ENCODE data around the gene EPAS1. TPM values are rescaled to one million over a fixed set of nuclear protein-coding genes. Genes with fewer than 3 reads are reported as not detected.
A peak's percentile ranks its signal among the peaks of the same experiment; 100 is the strongest.

Gene EPAS1
- total and polyA plus RNA-seq, 2 of the 13 experiments (the other 11 are each of a cell fraction or from before 2014, with no cell fraction given), result 47.1 to 182 TPM

DNA sequence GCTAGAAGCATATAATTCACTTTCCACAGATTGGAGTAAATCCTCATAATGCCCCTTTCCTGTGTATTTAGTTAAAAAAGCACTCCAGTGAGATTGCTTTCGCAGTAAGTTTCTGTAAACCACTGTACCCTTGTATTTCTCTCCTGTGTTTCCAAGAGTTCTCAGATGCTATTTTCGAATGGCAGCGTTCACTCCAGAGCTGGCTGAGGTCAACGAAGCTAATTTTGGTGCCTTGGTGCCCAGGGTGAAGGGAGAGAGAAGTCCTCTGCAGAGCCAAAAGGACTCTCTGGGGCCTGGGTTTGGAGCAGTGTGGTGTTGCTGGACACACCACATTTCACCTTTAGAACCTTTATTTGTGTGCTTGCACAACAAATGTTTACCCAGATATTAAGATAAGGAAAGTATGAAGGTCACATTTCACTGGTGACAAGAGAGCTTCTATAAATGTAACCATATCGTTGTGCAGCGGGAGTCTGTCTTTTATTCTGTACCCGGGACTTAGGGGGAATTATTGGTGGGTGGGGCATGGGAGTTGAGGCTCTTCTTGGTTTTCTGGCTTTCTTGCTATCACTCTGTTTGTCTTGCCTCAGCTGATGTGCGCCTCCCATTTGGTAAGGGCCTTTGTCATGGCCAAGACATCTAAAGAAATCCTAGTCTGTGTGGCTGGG, 9.9 kb downstream of the EPAS1 start (continued):
- TF ChIP-seq, protein P1, sequence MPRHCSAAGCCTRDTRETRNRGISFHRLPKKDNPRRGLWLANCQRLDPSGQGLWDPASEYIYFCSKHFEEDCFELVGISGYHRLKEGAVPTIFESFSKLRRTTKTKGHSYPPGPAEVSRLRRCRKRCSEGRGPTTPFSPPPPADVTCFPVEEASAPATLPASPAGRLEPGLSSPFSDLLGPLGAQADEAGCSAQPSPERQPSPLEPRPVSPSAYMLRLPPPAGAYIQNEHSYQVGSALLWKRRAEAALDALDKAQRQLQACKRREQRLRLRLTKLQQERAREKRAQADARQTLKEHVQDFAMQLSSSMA (CRISPR knock-in tag; IDR thresholded peaks at IDR 0.05), result no peak
- TF ChIP-seq ZNF232 (CRISPR knock-in tag; IDR thresholded peaks at IDR 0.05; ENCODE audit: borderline replicate concordance) (peak; percentile 66; the same call in 1 of the 2 replicates), RNF2 (conservative IDR thresholded peaks at IDR 0.05; ENCODE audit: low read depth) (no peak), SP5 (CRISPR knock-in tag; IDR thresholded peaks at IDR 0.05; ENCODE audit: borderline replicate concordance, low read depth) (peak; percentile 62; the same call in 1 of the 2 replicates), MXD4 (CRISPR knock-in tag; IDR thresholded peaks at IDR 0.05) (peak; percentile 65; the same call in 1 of the 2 replicates), ZSCAN25 (CRISPR knock-in tag; IDR thresholded peaks at IDR 0.05) (no peak), TP53 (CRISPR knock-in tag; conservative IDR thresholded peaks at IDR 0.05) (0 out of 2 replicates have a peak, but pooled peaks have one; percentile 22), MTA3 (CRISPR knock-in tag; IDR thresholded peaks at IDR 0.05) (no peak), ZNF264 (CRISPR knock-in tag; IDR thresholded peaks at IDR 0.05) (0 out of 2 replicates have a peak, but pooled peaks have one; percentile 16), HNRNPH1 (optimal IDR thresholded peaks at IDR 0.05; ENCODE audit: low read depth, low read length) (peak; percentile 37), ZBTB38 (CRISPR knock-in tag; IDR thresholded peaks at IDR 0.05) (no peak), CBX2 (IDR thresholded peaks at IDR 0.05; ENCODE audit: low read depth, low read length) (no peak), CBX2 (CRISPR knock-in tag; IDR thresholded peaks at IDR 0.05; ENCODE audit: low read depth) (no peak), JUND (CRISPR knock-in tag; IDR thresholded peaks at IDR 0.05) (0 out of 2 replicates have a peak, but pooled peaks have one; percentile 50), SATB2 (CRISPR knock-in tag; IDR thresholded peaks at IDR 0.05) (no peak), ZNF317 (CRISPR knock-in tag; IDR thresholded peaks at IDR 0.05) (0 out of 2 replicates have a peak, but pooled peaks have one; percentile 12), NFYB (CRISPR knock-in tag; IDR thresholded peaks at IDR 0.05) (no peak)
- TF ChIP-seq, protein P2, sequence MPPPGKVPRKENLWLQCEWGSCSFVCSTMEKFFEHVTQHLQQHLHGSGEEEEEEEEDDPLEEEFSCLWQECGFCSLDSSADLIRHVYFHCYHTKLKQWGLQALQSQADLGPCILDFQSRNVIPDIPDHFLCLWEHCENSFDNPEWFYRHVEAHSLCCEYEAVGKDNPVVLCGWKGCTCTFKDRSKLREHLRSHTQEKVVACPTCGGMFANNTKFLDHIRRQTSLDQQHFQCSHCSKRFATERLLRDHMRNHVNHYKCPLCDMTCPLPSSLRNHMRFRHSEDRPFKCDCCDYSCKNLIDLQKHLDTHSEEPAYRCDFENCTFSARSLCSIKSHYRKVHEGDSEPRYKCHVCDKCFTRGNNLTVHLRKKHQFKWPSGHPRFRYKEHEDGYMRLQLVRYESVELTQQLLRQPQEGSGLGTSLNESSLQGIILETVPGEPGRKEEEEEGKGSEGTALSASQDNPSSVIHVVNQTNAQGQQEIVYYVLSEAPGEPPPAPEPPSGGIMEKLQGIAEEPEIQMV (CRISPR knock-in tag; IDR thresholded peaks at IDR 0.05; ENCODE audit: low read depth), result no peak
- TF ChIP-seq, protein P3, sequence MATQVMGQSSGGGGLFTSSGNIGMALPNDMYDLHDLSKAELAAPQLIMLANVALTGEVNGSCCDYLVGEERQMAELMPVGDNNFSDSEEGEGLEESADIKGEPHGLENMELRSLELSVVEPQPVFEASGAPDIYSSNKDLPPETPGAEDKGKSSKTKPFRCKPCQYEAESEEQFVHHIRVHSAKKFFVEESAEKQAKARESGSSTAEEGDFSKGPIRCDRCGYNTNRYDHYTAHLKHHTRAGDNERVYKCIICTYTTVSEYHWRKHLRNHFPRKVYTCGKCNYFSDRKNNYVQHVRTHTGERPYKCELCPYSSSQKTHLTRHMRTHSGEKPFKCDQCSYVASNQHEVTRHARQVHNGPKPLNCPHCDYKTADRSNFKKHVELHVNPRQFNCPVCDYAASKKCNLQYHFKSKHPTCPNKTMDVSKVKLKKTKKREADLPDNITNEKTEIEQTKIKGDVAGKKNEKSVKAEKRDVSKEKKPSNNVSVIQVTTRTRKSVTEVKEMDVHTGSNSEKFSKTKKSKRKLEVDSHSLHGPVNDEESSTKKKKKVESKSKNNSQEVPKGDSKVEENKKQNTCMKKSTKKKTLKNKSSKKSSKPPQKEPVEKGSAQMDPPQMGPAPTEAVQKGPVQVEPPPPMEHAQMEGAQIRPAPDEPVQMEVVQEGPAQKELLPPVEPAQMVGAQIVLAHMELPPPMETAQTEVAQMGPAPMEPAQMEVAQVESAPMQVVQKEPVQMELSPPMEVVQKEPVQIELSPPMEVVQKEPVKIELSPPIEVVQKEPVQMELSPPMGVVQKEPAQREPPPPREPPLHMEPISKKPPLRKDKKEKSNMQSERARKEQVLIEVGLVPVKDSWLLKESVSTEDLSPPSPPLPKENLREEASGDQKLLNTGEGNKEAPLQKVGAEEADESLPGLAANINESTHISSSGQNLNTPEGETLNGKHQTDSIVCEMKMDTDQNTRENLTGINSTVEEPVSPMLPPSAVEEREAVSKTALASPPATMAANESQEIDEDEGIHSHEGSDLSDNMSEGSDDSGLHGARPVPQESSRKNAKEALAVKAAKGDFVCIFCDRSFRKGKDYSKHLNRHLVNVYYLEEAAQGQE (IDR thresholded peaks at IDR 0.05; ENCODE audit: borderline replicate concordance in 1 of 2, low read depth in 1 of 2, low read length in 2 of 2), result peak in 1 of 2 experiments; percentile 73; a peak in 2 of 4 replicates
- TF ChIP-seq, protein P4, sequence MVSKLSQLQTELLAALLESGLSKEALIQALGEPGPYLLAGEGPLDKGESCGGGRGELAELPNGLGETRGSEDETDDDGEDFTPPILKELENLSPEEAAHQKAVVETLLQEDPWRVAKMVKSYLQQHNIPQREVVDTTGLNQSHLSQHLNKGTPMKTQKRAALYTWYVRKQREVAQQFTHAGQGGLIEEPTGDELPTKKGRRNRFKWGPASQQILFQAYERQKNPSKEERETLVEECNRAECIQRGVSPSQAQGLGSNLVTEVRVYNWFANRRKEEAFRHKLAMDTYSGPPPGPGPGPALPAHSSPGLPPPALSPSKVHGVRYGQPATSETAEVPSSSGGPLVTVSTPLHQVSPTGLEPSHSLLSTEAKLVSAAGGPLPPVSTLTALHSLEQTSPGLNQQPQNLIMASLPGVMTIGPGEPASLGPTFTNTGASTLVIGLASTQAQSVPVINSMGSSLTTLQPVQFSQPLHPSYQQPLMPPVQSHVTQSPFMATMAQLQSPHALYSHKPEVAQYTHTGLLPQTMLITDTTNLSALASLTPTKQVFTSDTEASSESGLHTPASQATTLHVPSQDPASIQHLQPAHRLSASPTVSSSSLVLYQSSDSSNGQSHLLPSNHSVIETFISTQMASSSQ (IDR thresholded peaks at IDR 0.05; ENCODE audit: low read depth), result peak; percentile 60
- TF ChIP-seq, protein P4 (CRISPR knock-in tag; IDR thresholded peaks at IDR 0.05; ENCODE audit: borderline replicate concordance), result peak; percentile 74; the same call in 1 of the 2 replicates
